Skeletal muscle cell (primary cell): ENCODE measurements around the gene ATXN2.

Experiments
- DNase-seq: peaks from one replicate; pipeline ENCODE4 v3.0.0-alpha.2; 2010; ENCODE audit warnings: low read depth
- H3K4me3 ChIP-seq: 2 replicates; pipeline ENCODE4 v1.5.1; 2011; ENCODE audit warnings: low read depth, mild to moderate bottlenecking, control low read depth, low read length, moderate library complexity

Gene ATXN2

DNA sequence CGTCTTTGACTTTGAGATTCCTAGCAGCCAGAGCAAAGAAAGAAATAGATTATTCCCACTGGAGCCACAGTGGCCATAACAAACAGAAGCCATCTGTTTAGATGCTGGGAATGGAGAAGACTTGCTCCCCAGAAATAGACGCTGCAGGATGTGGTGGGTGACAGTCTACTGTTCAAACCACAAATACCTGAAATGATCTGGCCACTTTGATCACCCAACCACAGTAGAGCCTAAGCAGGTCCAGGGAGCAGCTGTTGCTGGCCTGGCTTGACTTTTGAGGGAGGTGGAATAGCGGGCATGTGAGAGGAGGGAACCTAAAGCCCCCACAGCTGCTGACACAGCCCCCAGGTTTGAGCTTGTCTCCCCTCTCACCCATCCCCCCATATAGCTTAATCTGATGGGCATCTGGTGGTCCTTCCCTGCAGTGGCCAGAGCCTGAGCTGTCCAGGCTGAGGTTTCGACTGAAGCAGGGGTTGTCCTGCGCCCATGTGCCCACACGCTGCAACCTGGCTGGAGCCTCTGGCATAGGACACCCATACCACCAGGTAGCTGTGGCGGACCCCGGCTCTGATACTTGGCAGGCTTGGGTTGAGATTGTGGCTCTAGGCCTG lies 154.7 kb downstream of the ATXN2 start:
- H3K4me3 ChIP-seq: no peak overlapping the region
- peak; percentile 42 for DNase-seq

DNA sequence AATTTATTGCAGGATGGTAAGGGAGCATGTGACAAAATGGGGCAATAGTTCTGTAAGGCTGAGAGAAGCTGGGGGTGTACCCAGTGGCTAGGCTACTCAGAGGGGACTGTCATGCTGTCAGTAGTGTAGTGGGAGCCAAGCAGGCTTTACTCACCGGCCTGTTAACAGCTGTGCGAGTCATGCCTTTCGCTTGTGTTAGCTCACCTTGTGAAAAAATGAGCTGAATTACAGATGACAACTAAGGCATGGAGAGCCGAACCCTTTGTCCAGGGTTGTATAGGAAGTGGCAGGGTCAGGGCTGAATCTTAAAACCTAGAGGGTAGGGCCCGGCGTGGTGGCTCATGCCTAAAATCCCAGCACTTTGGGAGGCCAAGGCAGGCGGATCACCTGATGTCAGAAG lies 155.5 kb downstream of the ATXN2 start:
- no peak overlapping the region for H3K4me3 ChIP-seq
- no peak for DNase-seq

DNA sequence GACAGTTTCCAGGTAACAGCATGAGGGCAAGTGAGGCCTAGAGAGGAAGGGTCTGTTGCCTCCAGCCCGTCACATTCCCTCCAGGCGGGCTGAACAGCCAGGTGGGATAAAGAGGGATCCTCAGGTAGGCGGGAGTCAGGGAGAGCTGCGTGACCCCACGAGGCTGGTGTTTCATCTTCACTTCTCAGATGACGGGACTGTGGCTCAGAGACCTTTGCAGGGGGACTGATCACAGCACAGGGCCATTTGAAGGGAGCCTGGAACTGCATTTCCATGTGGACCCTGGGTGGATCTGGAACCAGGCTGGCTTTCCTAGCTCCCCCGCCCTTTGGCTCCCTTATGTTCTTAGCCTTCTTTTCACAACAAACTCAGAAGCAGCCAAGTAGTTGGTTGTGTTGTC lies 156.0 kb downstream of the ATXN2 start:
- no peak for DNase-seq
- no peak overlapping the region for H3K4me3 ChIP-seq

DNA sequence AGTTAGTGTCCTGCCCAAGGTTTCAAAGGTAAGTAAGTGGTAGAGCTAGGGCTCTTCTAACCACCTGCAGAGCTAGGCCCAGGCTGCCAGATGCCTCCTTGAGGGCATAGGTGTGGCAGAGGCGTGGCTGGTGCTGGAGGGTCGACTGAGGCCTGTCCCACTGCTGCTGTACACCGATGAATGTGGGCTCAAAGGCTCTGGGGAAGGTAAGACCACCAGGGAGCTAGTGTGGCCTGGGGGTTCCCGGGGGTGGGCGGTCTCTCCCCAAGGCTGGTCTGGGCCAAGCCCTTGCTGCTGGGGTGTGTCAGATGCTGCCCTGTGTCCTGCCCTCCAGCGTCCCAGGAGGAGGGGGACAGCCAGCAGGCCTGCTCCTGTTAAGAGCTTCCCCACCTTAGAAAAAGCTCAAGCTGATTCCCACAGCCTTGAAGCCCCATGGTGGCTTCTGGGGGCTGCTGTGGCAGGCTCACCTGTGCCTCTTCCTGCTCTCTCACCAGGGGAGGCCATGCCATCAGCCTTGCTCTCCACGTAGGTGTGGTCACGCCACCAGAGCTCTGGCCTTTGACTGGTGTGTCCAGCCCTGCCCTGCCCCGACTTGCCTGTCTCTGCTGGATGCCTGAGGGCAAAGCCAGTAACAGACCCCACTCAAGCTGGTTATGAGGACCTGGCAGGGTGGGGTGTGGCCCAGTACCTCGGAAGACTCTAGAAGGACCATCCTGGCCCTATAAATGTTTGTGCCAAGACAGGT lies 156.6 kb downstream of the ATXN2 start:
- no peak overlapping the region for H3K4me3 ChIP-seq
- no peak for DNase-seq

DNA sequence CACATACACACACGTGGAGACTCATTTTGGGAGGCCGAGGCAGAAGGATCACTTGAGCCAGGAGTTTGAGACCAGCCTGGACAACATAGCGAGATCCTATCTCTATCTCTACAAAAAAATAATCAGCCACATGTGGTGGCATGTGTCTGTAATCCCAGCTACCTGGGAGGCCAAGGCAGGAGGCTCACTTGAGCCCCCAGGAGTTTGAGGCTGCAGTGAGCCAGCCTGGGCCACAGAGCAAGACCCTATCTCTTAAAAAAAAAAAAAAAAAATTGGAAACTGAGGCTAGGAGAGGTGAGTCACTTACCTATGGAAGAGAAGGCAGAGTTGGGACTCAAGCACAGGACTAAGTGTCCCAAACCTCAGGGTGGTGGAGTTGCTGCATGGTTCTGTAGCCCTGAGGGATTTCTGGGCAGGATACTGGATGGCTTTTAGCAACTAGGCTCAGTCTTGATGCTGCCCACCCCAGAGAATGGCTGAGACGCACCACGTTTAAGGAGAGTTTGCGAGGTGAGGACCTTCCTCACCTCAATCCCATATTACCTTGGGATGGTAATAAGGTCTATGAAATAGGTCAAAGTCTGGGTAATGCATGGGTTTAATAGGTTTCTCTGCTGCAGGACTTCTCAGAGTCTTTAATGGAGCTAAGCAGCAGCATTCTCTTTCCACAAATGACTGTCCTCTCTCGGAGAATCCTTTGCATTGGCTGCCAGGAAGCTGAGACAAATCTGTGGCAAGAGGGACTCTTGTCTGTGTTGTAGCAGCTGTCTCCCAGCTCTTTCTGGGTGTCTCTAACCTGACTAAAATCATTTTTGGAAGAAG lies 157.8 kb downstream of the ATXN2 start:
- DNase-seq: no peak
- no peak overlapping the region for H3K4me3 ChIP-seq

GRCh38 chr12:111440631-111441030 lies 158.5 kb downstream of the ATXN2 start:
- DNase-seq: no peak
- no peak overlapping the region for H3K4me3 ChIP-seq

- no peak for DNase-seq
- H3K4me3 ChIP-seq: no peak overlapping the region
Observed at GRCh38 chr12:111440152-111440551, 159.0 kb downstream of the ATXN2 start.

DNA sequence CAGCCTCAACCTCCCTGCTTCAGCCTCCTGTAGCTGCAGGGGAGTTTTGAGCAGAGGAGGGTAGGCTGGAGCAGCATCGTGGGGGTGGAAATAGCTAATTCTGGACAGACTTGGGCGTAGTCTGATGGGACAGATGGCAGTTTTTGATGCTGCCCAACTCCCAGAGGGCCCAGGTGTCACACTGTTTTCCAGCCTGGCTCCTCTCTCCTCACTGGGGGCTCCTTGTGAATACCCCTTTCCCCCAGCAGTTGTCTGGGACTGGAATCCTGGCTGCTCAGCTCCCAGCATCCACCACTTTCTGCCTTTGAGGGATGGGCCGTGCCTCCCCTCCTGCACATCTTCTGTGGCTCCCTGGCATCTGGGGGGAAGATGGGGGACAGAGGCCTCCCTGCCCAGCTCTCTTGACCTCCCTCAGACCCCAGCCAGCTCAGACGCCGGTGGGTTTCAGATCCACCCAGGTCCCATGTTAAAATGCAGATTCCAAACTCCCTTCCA lies 159.4 kb downstream of the ATXN2 start:
- DNase-seq: no peak
- no peak overlapping the region for H3K4me3 ChIP-seq

DNA sequence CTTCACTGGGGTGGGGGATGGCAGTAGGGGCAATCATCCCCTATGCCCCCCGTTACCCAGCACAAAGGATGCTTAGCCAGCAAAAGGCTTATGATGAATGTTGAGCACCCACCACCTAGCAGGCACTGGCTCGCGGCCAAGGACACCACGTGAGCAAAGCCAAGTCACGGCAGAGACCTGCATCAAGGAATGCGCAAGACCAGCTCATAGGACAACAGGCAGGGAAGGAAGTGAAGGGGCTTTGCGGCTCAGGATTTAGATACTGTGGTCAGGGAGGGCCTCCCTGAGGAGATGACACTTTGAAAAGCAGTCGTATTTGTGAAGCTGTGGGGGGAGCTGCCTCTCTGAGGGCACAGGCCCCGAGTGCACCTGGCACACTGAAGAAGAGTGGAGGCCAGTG lies 160.6 kb downstream of the ATXN2 start:
- H3K4me3 ChIP-seq: no peak overlapping the region
- DNase-seq: no peak

DNA sequence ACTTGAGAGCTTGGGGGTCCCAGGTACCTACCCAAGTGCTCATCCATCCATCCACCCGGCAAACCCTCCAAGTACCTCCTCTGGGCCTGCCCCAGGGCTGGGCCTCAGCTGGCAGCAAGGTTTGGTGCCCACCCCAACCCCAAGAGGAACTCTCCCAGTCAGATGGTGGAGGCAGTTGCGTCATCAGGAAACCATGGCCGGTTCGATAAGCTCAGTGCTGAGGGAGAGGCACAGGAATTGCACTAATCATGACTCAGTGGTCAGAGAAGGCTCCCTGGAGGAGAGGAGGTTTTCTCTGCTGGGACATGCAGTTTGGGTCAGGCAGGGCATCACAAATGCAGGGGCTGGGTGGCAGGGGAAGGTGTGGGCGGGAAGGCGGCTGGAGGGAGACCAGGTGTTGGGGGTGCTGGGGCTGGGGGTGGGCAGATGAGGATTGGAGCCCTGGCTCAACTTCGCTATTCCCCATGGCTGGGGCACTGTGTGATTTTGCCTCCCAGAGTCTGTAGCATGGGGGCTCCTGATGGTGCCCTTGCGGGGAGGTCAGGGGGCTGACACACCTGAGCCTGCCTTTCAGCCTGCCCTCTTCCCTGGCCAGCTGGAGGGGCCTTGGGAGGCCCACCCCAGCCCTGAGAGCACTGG lies 161.2 kb downstream of the ATXN2 start:
- H3K4me3 ChIP-seq: no peak overlapping the region
- DNase-seq: no peak

DNA sequence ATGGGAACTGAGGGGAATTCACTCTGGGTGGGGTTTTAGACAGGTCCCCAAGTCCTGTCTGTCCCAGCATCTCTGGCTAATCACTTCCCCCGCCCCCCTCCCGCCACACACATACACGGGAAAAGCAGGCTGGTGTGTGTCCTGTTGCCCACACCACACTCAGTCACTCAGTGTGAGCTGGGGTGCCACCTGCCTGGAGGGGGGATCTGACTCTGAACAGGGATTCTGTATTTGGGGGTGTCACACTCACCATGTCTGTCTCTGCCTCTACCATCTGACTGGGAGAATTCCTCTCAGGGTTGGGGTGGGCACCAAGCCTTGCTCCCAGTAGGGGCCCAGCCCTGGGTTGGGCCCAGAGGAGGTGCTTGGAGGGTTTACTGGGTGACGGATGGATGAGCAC lies 162.3 kb downstream of the ATXN2 start:
- H3K4me3 ChIP-seq: no peak overlapping the region
- no peak for DNase-seq

GRCh38 chr12:111436266-111436665 lies 162.8 kb downstream of the ATXN2 start:
- no peak overlapping the region for H3K4me3 ChIP-seq
- DNase-seq: no peak

DNA sequence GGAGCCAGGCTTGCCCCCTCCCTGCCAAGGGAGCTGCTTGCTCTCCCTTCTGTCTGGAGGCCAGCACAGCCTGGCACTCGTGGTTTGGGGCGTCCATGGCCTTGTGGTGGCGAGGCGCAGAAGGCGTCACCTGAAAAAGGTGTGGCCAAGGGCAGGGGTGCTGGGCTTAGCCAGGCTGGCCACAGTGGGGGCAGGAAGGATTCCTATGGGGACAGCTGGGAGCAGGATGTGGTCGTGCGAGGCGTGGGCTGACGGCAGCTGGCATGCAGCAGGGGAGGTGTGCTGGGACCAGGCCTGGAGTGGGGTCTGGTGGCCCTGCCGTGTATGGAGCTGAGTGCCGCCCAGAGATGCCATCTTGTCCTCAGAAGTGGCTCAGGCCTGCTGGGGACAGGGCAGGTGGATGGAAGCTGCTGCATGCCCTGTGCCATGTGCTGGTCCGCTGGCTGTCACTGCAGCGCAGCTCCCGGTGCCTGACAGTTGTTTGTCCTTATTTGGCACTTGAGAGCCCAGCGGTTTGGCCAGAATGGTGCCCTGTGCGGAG lies 163.4 kb downstream of the ATXN2 start:
- no peak overlapping the region for H3K4me3 ChIP-seq
- no peak for DNase-seq

- H3K4me3 ChIP-seq: no peak overlapping the region
Observed at GRCh38 chr12:111434680-111435338, 164.3 kb downstream of the ATXN2 start.

GRCh38 chr12:111434049-111434448 lies 165.1 kb downstream of the ATXN2 start:
- DNase-seq: no peak
- H3K4me3 ChIP-seq: no peak overlapping the region

More at GRCh38 chr12:111434680-111435338, 164.3 kb downstream of the ATXN2 start:
- no peak for DNase-seq

DNA sequence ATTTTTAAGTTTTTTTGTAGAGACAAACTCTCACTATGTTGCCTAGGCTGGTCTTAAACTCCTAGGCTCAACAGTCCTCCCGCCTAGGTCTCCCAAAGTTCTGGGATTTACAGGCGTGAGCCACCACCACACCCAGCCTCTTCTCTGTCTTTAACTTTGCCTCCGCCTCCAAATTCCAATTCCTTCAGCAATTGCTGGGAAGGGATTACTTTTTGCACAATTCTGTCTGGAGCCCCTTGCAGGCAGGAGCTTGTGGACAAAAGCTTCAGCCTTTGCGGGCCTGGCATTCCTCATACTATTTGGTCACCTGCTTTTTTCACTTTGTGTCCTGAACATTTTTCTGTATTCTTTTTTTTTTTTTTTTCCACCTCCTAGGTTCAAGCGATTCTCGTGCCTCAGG lies 167.3 kb downstream of the ATXN2 start:
- H3K4me3 ChIP-seq: no peak overlapping the region
- no peak for DNase-seq

- no peak for DNase-seq
- no peak overlapping the region for H3K4me3 ChIP-seq
Observed at GRCh38 chr12:111430433-111431353, 168.4 kb downstream of the ATXN2 start.

DNA sequence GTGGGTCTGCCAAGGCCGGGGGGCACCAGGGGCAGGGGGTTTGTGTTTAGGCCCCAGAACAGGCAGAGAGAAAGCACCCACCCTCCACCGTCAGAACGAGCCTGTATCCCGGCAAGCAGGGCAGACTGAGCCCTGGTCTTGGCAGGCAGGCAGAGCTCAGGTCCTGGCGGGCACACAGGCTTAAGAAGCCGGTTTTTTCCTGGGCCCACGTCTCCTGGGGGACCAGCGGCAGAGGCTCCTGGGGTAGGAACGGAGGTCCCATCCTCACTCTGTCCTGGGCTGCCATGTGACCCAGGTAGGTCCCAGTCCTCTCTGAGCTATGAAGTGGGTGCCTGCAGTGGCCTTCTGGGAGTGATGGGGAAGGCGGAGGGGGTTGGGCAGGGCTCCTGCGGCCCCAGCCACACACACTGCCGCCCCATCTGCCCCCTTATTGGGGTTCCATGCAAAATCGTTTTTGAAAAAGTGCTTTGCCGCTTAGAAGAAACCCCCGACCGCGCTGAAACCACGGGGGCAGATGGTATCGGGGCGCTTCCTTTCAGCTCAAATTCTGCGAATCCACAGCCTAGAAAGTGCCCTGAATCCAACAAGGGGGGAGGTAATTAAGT lies 169.2 kb downstream of the ATXN2 start:
- no peak overlapping the region for H3K4me3 ChIP-seq
- DNase-seq: no peak
